Measurements from ENCODE around the gene VPS35L. TPM values are rescaled to one million over a fixed set of nuclear protein-coding genes. Genes with fewer than 3 reads are reported as not detected.
"Not testable (repeated sequence)": the region's sequence is repeated elsewhere in the genome, so short reads cannot be mapped to it uniquely, and the experiment has no call there.

VPS35L gene
- total RNA-seq, 1 donor from 2014 or later: 34.4 TPM

GRCh38 chr16:19532601-19533000, 22.9 kb upstream of the VPS35L start:
- no peak for DNase-seq

DNA sequence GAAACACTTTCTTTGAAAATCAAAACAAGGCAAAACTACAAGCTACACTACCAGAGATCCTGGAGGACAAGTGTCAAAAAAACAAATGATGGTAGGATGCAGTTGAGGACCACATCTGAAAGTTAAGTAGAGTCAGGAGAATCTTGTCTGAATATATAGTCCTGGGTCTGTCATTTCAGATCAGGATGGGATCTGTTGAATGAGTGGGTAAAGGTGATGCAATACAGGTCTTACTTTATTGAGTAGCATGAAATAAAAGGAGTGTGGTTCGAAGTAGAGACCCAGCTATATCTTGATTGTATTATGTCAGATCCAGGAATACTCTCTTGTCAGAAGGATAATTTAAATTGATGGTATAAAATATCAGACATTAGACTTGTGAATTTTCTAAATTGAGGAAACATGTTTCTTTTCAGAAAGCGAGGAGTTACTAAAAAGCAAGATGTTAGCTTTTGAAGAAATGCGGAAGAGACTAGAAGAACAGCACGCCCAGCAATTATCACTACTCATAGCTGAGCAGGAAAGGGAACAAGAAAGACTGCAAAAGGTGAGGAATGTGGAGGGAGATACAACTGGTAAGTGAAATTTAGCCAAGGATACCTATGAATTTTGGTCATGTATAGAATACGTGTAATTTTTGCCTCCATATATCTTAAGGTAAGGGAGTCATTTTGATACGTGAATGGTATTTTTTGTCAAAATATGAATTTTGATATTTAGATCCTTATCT, 15.1 kb upstream of the VPS35L start:
- no peak for DNase-seq

- DNase-seq: no peak
Measured at GRCh38 chr16:19542138-19542821, 13.2 kb upstream of the VPS35L start.

- DNase-seq: not testable (repeated sequence)
Measured at GRCh38 chr16:19543278-19543996, 12.1 kb upstream of the VPS35L start.

DNA sequence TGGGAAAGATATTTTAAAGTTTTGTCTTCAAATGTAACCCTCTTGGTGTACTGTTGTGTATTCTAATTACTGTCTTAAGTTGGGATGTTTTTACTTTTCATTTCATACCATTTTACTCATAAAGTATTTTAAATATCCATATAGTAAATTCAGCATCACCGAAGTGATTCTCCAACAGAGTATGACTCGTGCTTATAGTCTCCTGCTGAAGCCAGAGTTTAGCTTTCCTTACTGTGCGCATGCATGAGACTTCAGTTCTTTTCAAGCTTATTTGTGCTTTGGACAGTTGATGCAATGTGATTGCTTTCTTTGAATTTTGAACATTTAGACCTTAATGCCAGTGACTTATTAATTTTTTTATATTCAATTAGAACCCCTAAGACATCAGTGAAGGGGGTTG, 7.4 kb upstream of the VPS35L start:
- DNase-seq: no peak

DNA sequence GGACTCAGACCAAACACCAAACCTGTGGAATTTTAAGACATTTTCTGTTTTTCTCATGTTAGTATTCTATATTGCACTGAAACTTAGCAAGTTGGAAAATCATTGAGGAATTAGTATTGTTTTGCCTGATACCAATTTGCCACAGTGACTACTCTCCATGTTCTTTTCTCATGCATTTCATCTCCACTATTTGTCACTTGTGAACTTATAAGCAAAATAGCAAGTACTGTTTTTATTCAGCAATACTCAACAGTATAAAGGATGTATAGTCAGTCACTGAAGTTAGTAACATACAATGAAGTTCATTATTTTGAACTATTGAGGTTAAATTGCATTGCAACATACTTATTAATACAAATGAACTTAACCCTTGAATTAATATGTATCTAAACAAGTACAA, 5.8 kb upstream of the VPS35L start:
- no peak for DNase-seq

DNA sequence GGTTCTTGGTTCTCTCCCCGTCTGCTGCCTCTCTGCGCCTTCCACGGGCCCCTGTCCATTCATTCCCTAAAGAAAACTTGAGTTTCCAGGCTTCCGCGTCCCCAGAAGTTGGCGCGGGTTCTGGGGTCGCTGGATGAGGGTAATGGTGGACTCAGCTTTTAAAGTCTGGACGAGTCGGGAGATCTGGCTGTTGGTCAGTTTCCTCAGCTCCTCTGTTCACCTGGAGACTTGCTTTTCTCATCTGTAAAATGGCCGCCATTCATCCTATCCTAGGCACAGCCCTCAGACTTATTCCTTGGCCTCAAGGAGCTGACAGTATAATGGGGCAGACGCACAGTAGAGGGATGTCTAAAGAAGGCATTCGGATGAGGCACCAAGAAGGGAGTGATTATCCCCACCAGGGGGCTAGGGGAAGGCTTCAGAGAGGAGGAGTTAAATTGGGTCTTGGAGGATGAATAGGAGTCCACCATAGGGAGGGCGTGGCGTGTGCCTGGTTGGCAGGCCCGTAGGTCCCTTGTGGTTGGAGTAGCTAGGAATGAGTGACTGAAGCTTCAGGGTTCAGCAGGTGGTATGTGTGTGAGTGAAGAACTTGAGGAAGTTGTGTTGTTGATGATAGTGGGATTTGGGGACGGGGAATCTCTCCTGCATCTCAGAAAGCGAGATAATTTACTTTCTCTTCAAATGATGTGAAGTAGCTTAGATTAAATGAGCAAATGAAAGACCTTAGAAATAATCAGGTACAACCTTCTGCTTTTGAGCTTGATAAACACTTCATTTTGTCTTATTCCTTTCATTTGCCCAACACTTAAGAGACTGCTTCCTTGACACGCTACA, 652 bp downstream of the VPS35L start:
- peak; percentile 50 for DNase-seq

GRCh38 chr16:19559242-19559910, 3.9 kb downstream of the VPS35L start:
- DNase-seq: peak; percentile 13

- DNase-seq: no peak
Measured at GRCh38 chr16:19560078-19560477, 4.6 kb downstream of the VPS35L start.

GRCh38 chr16:19563377-19563776, 7.9 kb downstream of the VPS35L start:
- DNase-seq: no peak

DNA sequence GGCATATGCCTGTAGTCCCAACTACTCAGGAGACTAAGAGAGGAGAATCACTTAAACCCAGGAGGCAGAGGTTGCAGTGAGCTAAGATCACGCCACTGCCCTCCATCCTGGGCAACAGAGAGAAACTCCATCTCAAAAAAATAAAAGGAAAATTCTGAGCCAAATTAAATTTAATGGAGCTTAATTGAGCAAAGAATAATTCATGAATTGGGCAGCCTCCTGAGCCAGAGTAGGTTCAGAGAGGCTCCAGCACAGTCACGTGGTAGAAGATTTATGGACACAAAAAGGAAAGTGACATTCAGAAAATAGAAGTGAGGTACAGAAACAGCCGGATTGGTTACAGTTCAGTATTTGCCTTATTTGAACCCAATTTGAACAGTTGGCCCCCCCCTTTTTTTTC, 10.9 kb downstream of the VPS35L start:
- no peak for DNase-seq

DNA sequence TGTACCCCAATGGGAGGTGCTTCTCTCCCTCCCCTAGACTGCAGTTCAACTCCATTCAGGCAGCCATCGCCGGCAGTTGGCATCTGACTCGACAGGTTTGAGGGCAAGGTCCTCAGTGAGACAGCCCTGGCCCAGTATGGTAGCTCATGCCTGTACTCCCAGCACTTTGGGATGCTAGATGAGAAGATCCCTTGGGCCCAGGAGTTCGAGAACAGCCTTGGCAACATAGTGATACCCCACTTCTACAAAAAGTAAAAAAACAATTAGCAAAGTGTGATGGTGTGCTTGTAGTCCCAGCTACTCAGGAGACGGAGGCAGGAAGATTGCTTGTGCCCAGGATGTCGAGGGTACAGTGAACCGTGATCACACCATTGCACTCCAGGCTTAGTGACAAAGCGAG, 12.1 kb downstream of the VPS35L start:
- DNase-seq: no peak

- no peak for DNase-seq
Measured at GRCh38 chr16:19573997-19574396, 18.5 kb downstream of the VPS35L start.

GRCh38 chr16:19574615-19575014, 19.1 kb downstream of the VPS35L start:
- no peak for DNase-seq

GRCh38 chr16:19578378-19578971, 23.0 kb downstream of the VPS35L start:
- DNase-seq: peak; percentile 75

GRCh38 chr16:19582050-19582831, 26.7 kb downstream of the VPS35L start:
- no peak for DNase-seq

- no peak for DNase-seq
Measured at GRCh38 chr16:19583665-19584300, 28.3 kb downstream of the VPS35L start.

GRCh38 chr16:19588661-19589060, 33.2 kb downstream of the VPS35L start:
- peak; percentile 79 for DNase-seq

GRCh38 chr16:19589106-19589505, 33.6 kb downstream of the VPS35L start:
- no peak for DNase-seq

DNA sequence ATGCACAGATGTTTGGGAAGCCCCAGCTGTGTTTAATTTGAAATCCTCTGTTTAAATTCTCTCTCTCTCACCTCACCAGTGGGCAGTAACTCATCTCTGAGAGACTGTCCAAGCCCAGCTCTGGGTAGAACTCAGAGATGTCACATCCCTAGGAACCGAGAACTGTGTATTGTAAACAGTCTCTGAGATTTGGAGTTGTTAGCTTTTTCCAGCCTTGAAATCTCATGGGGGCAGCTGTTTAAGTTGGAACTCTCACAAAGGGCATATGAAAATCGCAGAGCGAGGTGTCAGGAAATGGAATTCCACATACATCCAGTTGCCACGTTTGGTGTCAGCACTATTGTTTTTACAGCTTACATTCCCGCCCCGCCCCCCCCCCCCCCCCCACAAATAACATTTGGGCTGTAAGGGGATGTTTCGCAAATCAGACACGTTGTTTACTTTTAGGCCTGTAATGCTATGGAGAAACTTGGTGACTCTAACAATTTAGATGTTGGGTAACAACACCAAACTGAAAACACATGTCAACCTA, 34.3 kb downstream of the VPS35L start:
- DNase-seq: peak; percentile 93
